Trophoblast cell (in vitro differentiated cells and primary cell): ENCODE data around the gene OBSCN.

Experiments used
- DNase-seq, 2 donors: peaks; one replicate each; pipeline ENCODE4 v3.0.0-alpha.2; 2016
- H2AFZ ChIP-seq: 2 replicates; pipeline ENCODE4 v1.6.1; 2013; ENCODE audit warnings: low read length, moderate library complexity, mild to moderate bottlenecking; ENCODE audit not compliant: insufficient read depth, poor library complexity
- H2AK5ac ChIP-seq: 2 replicates; pipeline ENCODE4 v1.6.1; 2013; ENCODE audit warnings: mild to moderate bottlenecking, low read length
- H2BK120ac ChIP-seq: 2 replicates; pipeline ENCODE4 v1.6.1; 2013; ENCODE audit warnings: low read length, mild to moderate bottlenecking, moderate library complexity; ENCODE audit not compliant: insufficient read depth, poor library complexity
- H2BK12ac ChIP-seq: 2 replicates; pipeline ENCODE4 v1.6.1; 2013; ENCODE audit warnings: mild to moderate bottlenecking, low read length, moderate library complexity
- H2BK5ac ChIP-seq: 2 replicates; pipeline ENCODE4 v1.6.1; 2013; ENCODE audit warnings: low read length, low read depth, moderate library complexity, mild to moderate bottlenecking; ENCODE audit not compliant: poor library complexity
- H3K14ac ChIP-seq: 2 replicates; pipeline ENCODE4 v1.6.1; 2013; ENCODE audit warnings: mild to moderate bottlenecking, low read length
- H3K18ac ChIP-seq: 2 replicates; pipeline ENCODE4 v1.6.1; 2013; ENCODE audit warnings: mild to moderate bottlenecking, low read length
- H3K23ac ChIP-seq: 2 replicates; pipeline ENCODE4 v1.6.1; 2013; ENCODE audit warnings: low read length
- H3K27ac ChIP-seq: 2 replicates; pipeline ENCODE4 v1.5.1; 2013; ENCODE audit warnings: low read depth, mild to moderate bottlenecking, inconsistent platforms, low read length, moderate library complexity
- H3K27me3 ChIP-seq: 2 replicates; pipeline ENCODE4 v1.6.1; 2013; ENCODE audit warnings: inconsistent platforms, mild to moderate bottlenecking, low read length, moderate library complexity; ENCODE audit not compliant: insufficient read depth
- H3K36me3 ChIP-seq, 2 experiments: 1 replicate in 1 of 2; 2 replicates in 1 of 2; pipeline ENCODE4 v1.6.1; 2013; ENCODE audit warnings: low read length in 2 of 2, mild to moderate bottlenecking in 2 of 2, moderate library complexity in 1 of 2; ENCODE audit not compliant: insufficient read depth in 2 of 2, control insufficient read depth in 1 of 2
- H3K4ac ChIP-seq: 2 replicates; pipeline ENCODE4 v1.6.1; 2013; ENCODE audit warnings: low read depth, mild to moderate bottlenecking, low read length, moderate library complexity
- H3K4me1 ChIP-seq, 2 experiments: 1 replicate in 1 of 2; 2 replicates in 1 of 2; pipeline ENCODE4 v1.6.1; 2013; ENCODE audit warnings: low read length in 2 of 2, mild to moderate bottlenecking in 2 of 2, moderate library complexity in 1 of 2; ENCODE audit not compliant: insufficient read depth in 2 of 2, control insufficient read depth in 1 of 2
- H3K4me2 ChIP-seq: 2 replicates; pipeline ENCODE4 v1.6.1; 2013; ENCODE audit warnings: inconsistent platforms, mild to moderate bottlenecking, low read length, moderate library complexity
- H3K4me3 ChIP-seq: 2 replicates; pipeline ENCODE4 v1.5.1; 2013; ENCODE audit warnings: mild to moderate bottlenecking, low read depth, low read length, inconsistent platforms
- H3K79me1 ChIP-seq: one replicate; pipeline ENCODE4 v1.6.1; 2013; ENCODE audit warnings: low read length
- H3K79me2 ChIP-seq: 2 replicates; pipeline ENCODE4 v1.6.1; 2013; ENCODE audit warnings: low read length, mild to moderate bottlenecking; ENCODE audit not compliant: control insufficient read depth, insufficient read depth, poor library complexity
- H3K9ac ChIP-seq: 2 replicates; pipeline ENCODE4 v1.6.1; 2013; ENCODE audit warnings: mild to moderate bottlenecking, low read length
- H3K9me3 ChIP-seq: 2 replicates; pipeline ENCODE4 v1.6.1; 2013; ENCODE audit warnings: low read depth, mild to moderate bottlenecking, control low read depth, inconsistent platforms, low read length; ENCODE audit not compliant: insufficient read depth
- H4K12ac ChIP-seq: 2 replicates; pipeline ENCODE4 v1.6.1; 2013; ENCODE audit warnings: low read depth, mild to moderate bottlenecking, low read length, moderate library complexity
- H4K8ac ChIP-seq: 2 replicates; pipeline ENCODE4 v1.6.1; 2013; ENCODE audit warnings: low read depth, mild to moderate bottlenecking, low read length, moderate library complexity
- H4K91ac ChIP-seq: one replicate; pipeline ENCODE4 v1.6.1; 2013; ENCODE audit warnings: low read depth, mild to moderate bottlenecking, low read length, moderate library complexity
- WGBS: extraction: QIAGEN DNeasy Blood & Tissue Kit; methylation state at CpG from one replicate; pipeline ENCODE4 v1.1.7; 2013; ENCODE audit warnings: missing lambda C conversion rate; ENCODE audit not compliant: insufficient read length, insufficient coverage; ENCODE audit errors: extremely low coverage; 5-methylcytosine and 5-hydroxymethylcytosine counted together

Gene OBSCN

GRCh38 chr1:228334954-228335353 lies 127.1 kb downstream of the OBSCN start:
- no peak overlapping the region for H2AK5ac ChIP-seq
- H3K36me3 ChIP-seq: peaks cover 6 to 8% of the 10 kb centered on the region in 2 experiments
- no peaks in the 10 kb centered on the region for H3K79me1 ChIP-seq
- no peak overlapping the region for H3K18ac ChIP-seq
- no peak overlapping the region for H3K14ac ChIP-seq
- no peak overlapping the region for H3K4me3 ChIP-seq
- no CpG with 5 or more reads among the region's 18 CpGs for WGBS
- H2BK5ac ChIP-seq: no peak overlapping the region
- no peaks in the 10 kb centered on the region for H3K27me3 ChIP-seq
- peaks cover 2% of the 10 kb centered on the region for H3K79me2 ChIP-seq
- no peak overlapping the region for H2AFZ ChIP-seq
- H4K91ac ChIP-seq: no peak overlapping the region
- no peak overlapping the region for H3K27ac ChIP-seq
- peaks cover 1% of the 10 kb centered on the region for H3K9me3 ChIP-seq
- no peak overlapping the region for H3K23ac ChIP-seq
- H3K4ac ChIP-seq: no peak overlapping the region
- H3K4me1 ChIP-seq: peaks cover 3% of the 10 kb centered on the region in 2 experiments
- no peak overlapping the region for H2BK12ac ChIP-seq
- no peak overlapping the region for H3K4me2 ChIP-seq
- DNase-seq: no peak
- H3K9ac ChIP-seq: no peak overlapping the region
- no peak overlapping the region for H4K12ac ChIP-seq
- no peak overlapping the region for H2BK120ac ChIP-seq
- no peak overlapping the region for H4K8ac ChIP-seq

- H3K36me3 ChIP-seq: peaks cover 8% of the 10 kb centered on the region in 2 experiments
- H4K12ac ChIP-seq: no peak overlapping the region
- H3K4me2 ChIP-seq: no peak overlapping the region
- H2BK12ac ChIP-seq: no peak overlapping the region
- H3K23ac ChIP-seq: no peak overlapping the region
- H3K18ac ChIP-seq: no peak overlapping the region
- H3K9me3 ChIP-seq: peaks cover 1% of the 10 kb centered on the region
- no peak overlapping the region for H3K9ac ChIP-seq
- H4K8ac ChIP-seq: no peak overlapping the region
- H3K4me1 ChIP-seq: no peaks in the 10 kb centered on the region
- no peaks in the 10 kb centered on the region for H3K79me2 ChIP-seq
- H3K27ac ChIP-seq: no peak overlapping the region
- H3K14ac ChIP-seq: no peak overlapping the region
- H2BK120ac ChIP-seq: no peak overlapping the region
- no peaks in the 10 kb centered on the region for H3K27me3 ChIP-seq
- no peak overlapping the region for H2AK5ac ChIP-seq
- no peaks in the 10 kb centered on the region for H3K79me1 ChIP-seq
- no peak overlapping the region for H2BK5ac ChIP-seq
- DNase-seq: no peak
- H2AFZ ChIP-seq: no peak overlapping the region
- H4K91ac ChIP-seq: no peak overlapping the region
- no peak overlapping the region for H3K4me3 ChIP-seq
- no CpG with 5 or more reads among the region's 15 CpGs for WGBS
- no peak overlapping the region for H3K4ac ChIP-seq
Measured at GRCh38 chr1:228335406-228336307, 127.8 kb downstream of the OBSCN start.

- no peak overlapping the region for H3K9ac ChIP-seq
- H3K79me2 ChIP-seq: no peaks in the 10 kb centered on the region
- no peak overlapping the region for H2BK12ac ChIP-seq
- DNase-seq: no peak
- no peaks in the 10 kb centered on the region for H3K79me1 ChIP-seq
- H4K12ac ChIP-seq: no peak overlapping the region
- H3K27me3 ChIP-seq: no peaks in the 10 kb centered on the region
- peaks cover 8 to 10% of the 10 kb centered on the region in 2 experiments for H3K36me3 ChIP-seq
- H3K4me2 ChIP-seq: no peak overlapping the region
- H4K91ac ChIP-seq: no peak overlapping the region
- H2AFZ ChIP-seq: no peak overlapping the region
- peaks cover 1% of the 10 kb centered on the region for H3K9me3 ChIP-seq
- no peak overlapping the region for H3K4me3 ChIP-seq
- no peak overlapping the region for H3K27ac ChIP-seq
- H3K14ac ChIP-seq: no peak overlapping the region
- WGBS: no CpG with 5 or more reads among the region's 18 CpGs
- H3K18ac ChIP-seq: no peak overlapping the region
- H3K23ac ChIP-seq: no peak overlapping the region
- H3K4ac ChIP-seq: no peak overlapping the region
- H4K8ac ChIP-seq: no peak overlapping the region
- H2AK5ac ChIP-seq: no peak overlapping the region
- H3K4me1 ChIP-seq: no peaks in the 10 kb centered on the region
- no peak overlapping the region for H2BK5ac ChIP-seq
- H2BK120ac ChIP-seq: no peak overlapping the region
Measured at GRCh38 chr1:228336308-228337030, 128.6 kb downstream of the OBSCN start.

- no peak overlapping the region for H3K18ac ChIP-seq
Measured at GRCh38 chr1:228337031-228337564, 129.3 kb downstream of the OBSCN start.

More at GRCh38 chr1:228337031-228337564, 129.3 kb downstream of the OBSCN start:
- Histone ChIP-seq H2BK12ac (no peak overlapping the region), H2AFZ (no peak overlapping the region), H3K79me1 (no peaks in the 10 kb centered on the region), H3K4me2 (no peak overlapping the region), H3K23ac (no peak overlapping the region), H2BK120ac (no peak overlapping the region), H3K4me1 (no peaks in the 10 kb centered on the region), H3K4ac (no peak overlapping the region), H4K91ac (no peak overlapping the region), H3K27me3 (no peaks in the 10 kb centered on the region), H3K9ac (no peak overlapping the region), H3K79me2 (no peaks in the 10 kb centered on the region), H3K27ac (no peak overlapping the region), H3K4me3 (no peak overlapping the region), H3K9me3 (peaks cover 1% of the 10 kb centered on the region), H4K8ac (no peak overlapping the region), H4K12ac (no peak overlapping the region), H2BK5ac (no peak overlapping the region), H3K14ac (no peak overlapping the region), H2AK5ac (no peak overlapping the region), H3K36me3 (peaks cover 8 to 11% of the 10 kb centered on the region in 2 experiments)
- no peak for DNase-seq
- WGBS: no CpG with 5 or more reads among the region's 15 CpGs
